DMS 273 (cell line): ENCODE measurements around the gene SMYD3.
A peak's percentile ranks its signal among the peaks of the same experiment; 100 is the strongest.
"Not testable (repeated sequence)": the region's sequence is repeated elsewhere in the genome, so short reads cannot be mapped to it uniquely, and the experiment has no call there.

Source experiments
- DNase-seq: peaks from one replicate; lab custom pipeline; 2025; ENCODE audit not compliant: unreplicated experiment; lab: John Stamatoyannopoulos, UW

Gene SMYD3

DNA sequence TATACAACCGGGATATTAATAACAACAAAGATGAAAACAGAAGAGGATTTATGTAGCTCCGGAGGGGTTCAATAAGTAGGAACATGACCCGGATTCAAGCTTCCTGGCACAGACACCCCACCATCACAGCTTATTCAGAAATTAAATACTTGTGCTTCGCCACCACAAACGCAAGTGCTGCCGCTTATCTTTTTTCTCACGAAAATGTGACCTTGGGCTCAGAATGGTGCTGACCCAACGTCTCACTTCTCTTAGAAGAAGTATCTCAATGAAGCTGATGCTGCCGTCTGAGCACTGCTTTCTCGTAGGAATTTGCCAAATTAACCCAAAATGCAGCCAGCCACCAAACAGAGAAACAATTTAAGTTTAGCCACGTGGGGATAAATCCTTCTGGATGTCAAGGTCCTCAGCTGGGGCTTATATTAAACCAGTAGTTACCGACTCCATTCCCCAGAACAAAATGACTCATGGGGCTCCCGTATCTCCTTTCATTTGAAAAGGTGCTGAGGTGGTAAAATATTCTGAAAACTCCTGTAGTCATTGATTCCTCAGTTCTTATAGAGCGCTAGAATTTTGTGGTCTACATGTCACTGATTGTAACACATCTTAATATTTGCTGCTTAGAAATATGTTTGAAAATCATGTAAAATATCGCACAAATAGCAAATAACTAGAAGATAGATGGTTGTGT is 466.7 kb downstream of the SMYD3 start:
- DNase-seq: no peak

DNA sequence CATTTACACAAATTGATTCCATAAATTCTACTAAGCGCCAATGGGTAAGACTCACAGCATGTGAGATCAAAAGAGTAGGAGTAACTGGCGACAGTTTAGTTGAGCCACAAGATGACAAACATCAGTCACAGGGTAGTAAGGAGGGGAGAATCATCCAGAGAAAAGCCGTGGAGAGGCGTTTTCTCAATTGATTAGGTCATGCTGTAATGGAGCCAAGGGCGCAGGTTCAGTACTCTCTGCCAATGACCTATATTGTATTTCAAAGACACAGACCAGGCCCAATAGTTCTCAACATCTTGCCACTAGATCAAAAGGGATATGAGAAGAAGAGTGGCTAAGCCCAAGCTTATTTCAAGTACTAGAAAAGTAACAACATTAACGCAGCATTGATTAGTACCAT is 467.5 kb downstream of the SMYD3 start:
- DNase-seq: no peak

GRCh38 chr1:246037832-246038231 is 469.2 kb downstream of the SMYD3 start:
- no peak for DNase-seq

DNA sequence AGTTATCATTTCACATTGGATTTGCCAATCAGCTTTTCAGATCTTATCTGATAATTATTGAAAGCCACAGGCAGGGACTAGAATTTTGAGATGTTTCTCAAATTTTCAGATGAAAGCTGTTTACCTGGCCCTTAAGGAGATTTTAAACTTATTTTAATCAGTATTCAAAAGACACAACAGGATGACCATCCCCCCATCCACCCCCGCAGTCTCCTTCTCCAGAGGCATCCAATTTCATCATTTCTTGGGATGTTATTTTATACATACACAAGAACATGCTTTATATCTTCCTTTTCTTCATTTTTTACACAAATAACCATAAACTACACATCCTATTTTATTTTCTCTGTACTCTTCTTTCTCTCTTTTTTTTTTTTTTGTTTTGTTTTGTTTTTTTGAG is 470.9 kb downstream of the SMYD3 start:
- DNase-seq: peak; percentile 15

GRCh38 chr1:246035060-246035541 is 472.0 kb downstream of the SMYD3 start:
- peak; percentile 81 for DNase-seq

DNA sequence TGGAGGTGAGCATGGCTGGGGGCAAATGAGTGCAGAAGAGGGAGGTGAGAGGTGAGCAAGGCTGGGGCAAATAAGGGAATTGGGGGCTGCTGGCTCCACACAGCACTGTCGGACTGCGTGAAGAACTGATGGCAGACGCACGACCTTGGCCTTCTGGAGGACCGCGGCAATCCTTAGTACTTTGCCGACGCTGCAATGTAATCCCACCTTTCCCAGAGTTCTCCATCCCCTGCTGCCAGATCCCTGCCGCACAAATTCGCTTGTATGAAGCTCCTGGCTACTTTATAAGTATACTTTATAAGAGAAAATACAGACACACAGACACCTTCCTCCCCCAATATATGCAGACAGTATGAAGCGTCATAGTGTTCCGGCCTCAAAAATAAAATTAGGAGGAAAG is 472.4 kb downstream of the SMYD3 start:
- DNase-seq: no peak

DNA sequence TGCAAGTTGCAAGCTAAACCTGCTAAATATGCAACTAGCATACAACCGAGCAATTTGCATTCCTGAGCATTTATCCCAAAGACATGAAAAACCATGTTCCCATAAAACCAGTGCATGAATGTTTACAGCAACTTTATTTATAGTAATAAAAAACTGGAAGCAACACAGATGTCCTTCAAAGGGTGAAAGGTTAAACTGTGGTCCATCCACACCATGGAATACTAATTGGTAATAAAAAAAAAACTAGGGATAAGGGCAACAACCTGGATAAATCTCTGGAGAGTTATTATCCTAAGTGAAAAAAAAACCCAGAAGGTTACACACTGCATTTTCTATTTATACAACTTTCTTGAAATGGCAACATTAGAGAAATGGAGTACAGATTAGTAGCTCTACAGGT is 474.1 kb downstream of the SMYD3 start:
- no peak for DNase-seq

DNA sequence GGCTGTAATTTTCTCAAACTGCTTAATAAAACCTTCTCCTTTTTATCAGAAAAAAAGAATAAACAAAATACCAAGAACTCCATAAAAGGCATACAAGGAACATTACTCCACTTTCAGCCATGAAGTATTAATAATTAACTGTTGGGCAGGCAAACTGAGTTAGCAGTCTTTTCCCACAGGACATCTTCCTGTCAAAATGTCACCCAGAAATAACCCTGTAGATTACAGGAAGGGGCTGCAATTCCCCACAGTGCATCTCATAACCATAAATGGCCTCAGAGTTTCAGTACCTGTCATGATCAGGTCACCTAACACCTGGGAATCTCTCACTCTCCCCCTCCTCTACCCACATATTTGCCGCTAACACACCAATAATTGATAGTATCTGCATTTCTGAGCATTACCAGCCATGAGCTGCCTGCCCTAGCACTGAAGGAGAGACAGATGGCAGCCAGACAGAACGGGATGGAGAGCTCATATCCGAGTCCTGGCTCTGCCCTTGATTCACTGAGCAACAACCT is 475.0 kb downstream of the SMYD3 start:
- peak; percentile 67 for DNase-seq

DNA sequence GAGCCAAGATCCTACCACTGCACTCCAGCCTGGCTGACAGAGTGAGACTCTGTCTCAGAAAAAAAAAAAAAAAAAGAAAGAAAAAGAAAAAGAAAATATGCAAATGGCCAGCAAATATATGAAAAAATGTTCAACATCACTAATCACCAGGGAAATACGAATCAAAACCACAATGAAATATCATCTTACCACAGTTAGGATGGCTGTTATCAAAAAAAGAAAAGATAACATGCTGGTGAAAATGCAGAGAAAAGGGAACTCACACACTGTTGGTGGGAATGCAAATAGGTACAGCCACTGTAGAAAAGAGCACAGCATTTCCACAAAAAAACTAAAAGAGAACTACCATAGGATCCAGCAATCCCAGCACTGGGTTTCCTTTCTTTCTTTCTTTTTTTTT is 477.5 kb downstream of the SMYD3 start:
- no peak for DNase-seq

GRCh38 chr1:246024118-246024517 is 483.0 kb downstream of the SMYD3 start:
- not testable (repeated sequence) for DNase-seq

DNA sequence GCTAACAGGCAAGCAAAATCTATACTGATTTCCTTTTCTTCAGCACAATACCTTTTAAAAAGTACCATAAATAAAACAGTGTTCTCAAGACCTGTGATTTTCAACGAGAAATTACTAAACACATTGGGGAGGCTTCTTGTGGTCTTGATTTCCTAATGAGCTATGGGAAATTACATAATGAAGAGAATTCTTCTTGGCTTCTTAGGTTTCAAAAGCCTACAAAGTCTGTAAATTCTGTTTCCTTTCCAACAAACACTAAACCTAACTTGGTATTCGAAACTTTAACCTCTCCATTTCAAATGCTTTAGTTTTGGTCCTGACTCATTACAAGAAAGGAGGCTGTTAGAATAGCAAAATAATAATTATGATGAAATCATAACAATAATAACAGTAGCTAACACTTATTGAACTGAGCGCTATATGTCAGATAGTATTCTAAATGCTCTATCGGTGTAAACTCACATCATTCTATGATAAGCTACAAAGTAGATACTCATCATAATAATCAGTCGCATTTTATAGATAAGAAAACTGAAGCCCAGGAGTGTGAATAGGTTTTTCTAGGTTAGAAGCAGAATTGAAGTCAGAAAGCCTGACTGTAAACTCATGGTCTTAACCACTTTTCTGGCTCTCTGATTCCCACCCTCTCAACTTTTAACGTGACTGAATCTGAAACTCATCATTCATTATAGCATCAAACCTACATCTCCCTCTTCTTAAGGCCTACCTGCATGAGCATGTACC is 486.7 kb downstream of the SMYD3 start:
- DNase-seq: no peak

- no peak for DNase-seq
Measured at GRCh38 chr1:246018146-246018545, 488.9 kb downstream of the SMYD3 start.

DNA sequence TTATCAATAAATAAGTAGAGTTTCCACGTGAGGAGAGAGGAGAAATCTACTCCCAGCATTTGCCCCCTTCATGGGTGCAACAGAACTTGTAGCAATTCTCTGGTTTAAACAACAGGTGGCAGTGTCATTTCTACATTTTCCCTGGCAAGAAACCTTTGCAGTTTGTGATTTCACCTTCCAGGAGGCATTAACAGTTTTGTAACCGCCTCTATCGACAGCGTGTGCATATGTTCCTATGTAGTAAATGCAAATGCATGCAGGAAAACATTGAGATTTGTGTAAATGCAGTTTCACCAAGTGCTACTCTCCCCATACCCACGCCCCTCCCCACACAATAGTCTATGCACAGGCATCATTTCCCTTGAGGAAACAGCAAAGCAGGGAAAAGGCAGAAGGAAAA is 494.7 kb downstream of the SMYD3 start:
- DNase-seq: peak; percentile 75

DNA sequence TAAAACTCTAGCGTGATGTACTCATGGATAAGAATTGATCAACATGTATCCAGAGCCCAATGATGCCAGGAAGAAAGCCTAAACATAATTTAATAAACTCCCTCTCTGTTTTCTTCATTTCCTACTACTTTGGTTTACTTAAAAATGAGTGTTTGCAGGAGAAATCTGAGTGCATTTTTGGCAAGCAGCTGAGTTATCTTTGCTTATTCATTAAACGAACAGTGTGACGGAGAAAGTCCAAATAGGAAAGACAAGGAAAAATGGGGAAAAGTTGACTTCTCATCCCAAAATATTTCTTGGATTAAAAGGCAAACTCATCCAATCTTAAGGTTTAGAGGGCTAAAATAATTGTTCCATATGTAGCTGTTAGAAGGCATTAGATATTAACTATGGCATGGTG is 496.7 kb downstream of the SMYD3 start:
- no peak for DNase-seq

- no peak for DNase-seq
Measured at GRCh38 chr1:246008363-246008831, 498.7 kb downstream of the SMYD3 start.

DNA sequence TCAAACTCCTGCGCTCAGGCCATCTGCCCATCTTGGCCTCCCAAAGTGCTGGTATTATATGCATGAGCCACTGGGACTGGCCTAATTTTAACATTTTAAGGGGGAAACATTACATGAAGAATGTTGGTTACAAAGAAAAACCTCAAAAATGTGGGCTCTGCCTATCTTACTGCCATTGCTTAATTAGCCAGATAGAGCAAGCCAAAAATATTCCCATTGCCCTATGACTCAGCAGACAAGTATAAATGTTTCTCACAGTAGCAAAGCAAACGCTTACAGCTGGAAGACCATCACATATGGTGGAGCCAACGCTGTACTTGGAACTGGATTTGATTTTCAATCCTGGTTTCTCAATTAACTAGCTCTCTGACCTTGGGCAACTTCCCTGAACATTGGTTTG is 502.0 kb downstream of the SMYD3 start:
- DNase-seq: peak; percentile 15

DNA sequence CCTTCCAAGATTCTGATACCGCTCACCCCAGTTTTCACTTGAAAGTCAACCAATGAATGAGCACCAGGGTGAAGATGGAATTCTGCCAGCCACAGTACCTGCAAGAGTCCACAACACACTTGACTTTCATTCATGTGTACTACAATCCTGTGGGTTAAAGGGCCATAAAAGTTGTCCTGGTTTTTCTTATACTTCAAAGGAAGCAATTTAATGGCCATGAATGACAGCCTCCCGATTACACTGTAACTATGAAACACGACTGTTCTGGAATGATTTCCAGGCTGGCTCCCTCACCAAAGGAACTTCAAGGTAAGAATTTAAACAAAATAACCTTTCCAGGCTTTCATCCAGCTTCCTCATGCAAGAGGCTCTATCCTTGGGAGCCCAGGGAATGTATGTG is 502.8 kb downstream of the SMYD3 start:
- DNase-seq: no peak

DNA sequence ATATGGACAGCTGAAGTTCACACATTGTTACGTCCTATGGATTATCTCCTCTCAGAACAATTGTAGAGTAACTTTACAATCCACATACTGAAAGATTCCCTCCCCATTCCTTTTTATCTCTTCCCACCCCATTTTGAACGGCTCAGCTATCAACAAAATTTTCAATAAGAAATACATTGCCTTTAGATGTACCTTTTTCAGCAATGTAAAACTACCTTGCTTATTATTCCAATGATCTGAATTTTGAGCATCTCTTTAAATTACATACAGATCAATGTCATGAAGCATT is 503.7 kb downstream of the SMYD3 start:
- no peak for DNase-seq

- peak; percentile 89 for DNase-seq
Measured at GRCh38 chr1:246002725-246003441, 504.2 kb downstream of the SMYD3 start.

DNA sequence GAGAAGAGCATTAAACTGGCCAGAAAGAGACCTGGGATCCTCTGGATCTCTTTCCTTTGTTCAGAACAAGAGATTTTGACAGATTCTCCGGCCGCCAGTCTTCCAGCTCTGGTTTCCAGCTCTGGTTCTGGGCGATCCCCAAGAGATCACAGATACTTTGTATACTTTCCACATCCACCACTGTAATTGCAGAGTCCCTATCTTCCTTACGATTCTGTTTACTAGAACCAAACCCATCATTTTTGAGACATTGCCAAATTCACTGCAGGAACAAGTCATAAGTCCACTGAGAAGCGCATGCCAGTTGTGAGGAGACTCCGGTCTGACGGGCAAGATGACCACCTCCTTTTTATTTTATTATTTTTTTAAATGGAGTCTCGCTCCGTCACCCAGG is 505.2 kb downstream of the SMYD3 start:
- DNase-seq: peak; percentile 6

DNA sequence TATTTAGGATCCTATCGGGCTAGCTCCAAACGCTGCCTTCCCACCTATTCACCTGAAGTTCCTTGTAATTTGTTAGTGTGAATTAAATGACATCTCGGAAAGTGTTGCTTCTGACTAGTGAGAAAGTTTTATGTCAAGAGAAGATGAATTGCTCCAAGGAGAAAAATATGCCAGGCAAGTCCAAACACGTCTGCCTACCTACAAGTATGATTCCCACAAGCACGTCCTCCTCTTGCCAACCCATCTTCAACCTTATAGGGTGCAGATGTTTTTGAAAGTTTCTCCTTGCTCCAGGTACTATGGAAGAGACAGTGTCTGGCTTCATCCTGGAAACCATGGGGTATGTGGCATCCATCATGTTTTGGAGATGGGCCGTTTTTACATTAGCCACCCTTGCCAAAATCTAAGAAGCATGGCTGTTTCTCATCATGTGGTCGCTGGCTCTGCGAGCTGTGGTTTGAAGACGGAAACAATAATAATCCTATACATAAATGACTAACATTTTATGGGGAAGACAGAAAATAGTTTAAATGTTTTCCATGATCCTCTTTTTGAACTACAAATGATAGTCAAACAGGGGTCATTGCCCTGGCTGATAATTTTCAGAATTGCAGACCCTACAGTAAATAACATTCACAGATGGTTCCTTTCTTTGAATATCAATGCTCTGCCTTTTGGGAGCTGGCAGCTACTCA is 505.8 kb downstream of the SMYD3 start:
- DNase-seq: no peak
